OCI-LY7 (cell line): ENCODE results near the gene MBD1. TPM values are rescaled to one million over a fixed set of nuclear protein-coding genes. Genes with fewer than 3 reads are reported as not detected.

ENCODE experiments used
- BruUV-seq: library from RNA; stranded (reverse); fragments of 400-500 nt; replicated peaks from 2 replicates; lab custom pipeline; 2021; lab: Mats Ljungman, UMichigan
- CTCF ChIA-PET: fragments of 300-600 bp; sonication (Branson Sonifier 250); formaldehyde crosslinking; loops from one replicate; lab custom pipeline; 2022; ENCODE audit warnings: antibody characterized with exemption; ENCODE audit not compliant: unreplicated experiment; lab: Charles Lee
- POLR2A ChIA-PET: fragments of 300-600 bp; sonication (Branson Sonifier 250); formaldehyde crosslinking; loops from one replicate; lab custom pipeline; 2022; ENCODE audit warnings: antibody characterized with exemption; lab: Charles Lee
- DNase-seq: peaks from one replicate; pipeline ENCODE4 v3.0.0-alpha.2; 2015; ENCODE audit warnings: low spot score
- H2AFZ ChIP-seq: fragments of 200-600 bp; sonication (generic), shearing (Covaris generic); 2 replicates; pipeline ENCODE4 v1.6.1; 2014; ENCODE audit warnings: mild to moderate bottlenecking, antibody characterized with exemption, low read length, moderate library complexity
- H3K27ac ChIP-seq: fragments of 200-600 bp; sonication (generic); 2 replicates; pipeline ENCODE4 v1.5.1; 2014; ENCODE audit warnings: mixed run types, low read depth, mild to moderate bottlenecking, moderate library complexity, low read length, inconsistent platforms; ENCODE audit not compliant: poor library complexity, severe bottlenecking
- H3K36me3 ChIP-seq: fragments of 200-600 bp; sonication (generic); 2 replicates; pipeline ENCODE4 v1.6.1; 2014; ENCODE audit warnings: mild to moderate bottlenecking, antibody characterized with exemption, low read length, moderate library complexity, mixed read lengths; ENCODE audit not compliant: insufficient read depth
- H3K4me1 ChIP-seq: fragments of 200-600 bp; sonication (generic); 2 replicates; pipeline ENCODE4 v1.5.1; 2014; ENCODE audit warnings: mild to moderate bottlenecking, low read length; ENCODE audit not compliant: insufficient read depth, poor library complexity, severe bottlenecking
- H3K4me2 ChIP-seq: fragments of 200-600 bp; sonication (generic); 2 replicates; pipeline ENCODE4 v1.6.1; 2014; ENCODE audit warnings: mild to moderate bottlenecking, low read length
- H3K4me3 ChIP-seq: fragments of 200-600 bp; sonication (generic); 2 replicates; pipeline ENCODE4 v1.5.1; 2014; ENCODE audit warnings: mild to moderate bottlenecking, low read depth, low read length; ENCODE audit not compliant: poor library complexity, severe bottlenecking
- H3K79me2 ChIP-seq: fragments of 200-600 bp; sonication (generic); 2 replicates; pipeline ENCODE4 v1.6.1; 2016; ENCODE audit warnings: low read depth, mild to moderate bottlenecking, low read length, moderate library complexity, mixed read lengths; ENCODE audit not compliant: insufficient read depth
- H3K9me2 ChIP-seq: fragments of 200-600 bp; sonication (generic); 2 replicates; pipeline ENCODE4 v1.6.1; 2016; ENCODE audit warnings: mild to moderate bottlenecking, low read length, mixed read lengths; ENCODE audit not compliant: insufficient read depth
- H3K9me3 ChIP-seq: fragments of 200-600 bp; sonication (generic); 2 replicates; pipeline ENCODE4 v1.6.1; 2014; ENCODE audit warnings: mild to moderate bottlenecking, mixed run types, low read length, mixed read lengths
- H4K20me1 ChIP-seq: fragments of 200-600 bp; sonication (generic); 2 replicates; pipeline ENCODE4 v1.6.1; 2014; ENCODE audit warnings: mild to moderate bottlenecking, antibody characterized with exemption, low read length, moderate library complexity, mixed read lengths; ENCODE audit not compliant: insufficient read depth
- CTCF ChIP-seq: fragments of 200-600 bp; sonication (generic); conservative IDR thresholded peaks from 2 replicates; pipeline ENCODE4 v1.5.1; 2014; ENCODE audit warnings: mild to moderate bottlenecking, antibody characterized with exemption, low read length, moderate library complexity, mixed read lengths
- EZH2phosphoT487 ChIP-seq: fragments of 200-600 bp; sonication (generic); IDR thresholded peaks from 2 replicates; pipeline ENCODE4 v1.6.1; 2018; ENCODE audit warnings: low read depth, borderline replicate concordance, mild to moderate bottlenecking, mixed run types, antibody characterized with exemption, low read length, moderate library complexity, mixed read lengths
- intact Hi-C: fragments of 100-400 bp; cut with micrococcal nuclease; formaldehyde crosslinking; loops from one replicate; pipeline ENCODE4 v1.10.0; 2022; ENCODE audit not compliant: unreplicated experiment
- total RNA-seq, 2 experiments: library from RNA; depleted of rRNA in 1 of 2; stranded (reverse); fragments of >200 nt in 1 of 2; shearing (Covaris generic) in 1 of 2; gene quantifications; 2 replicates each; pipeline ENCODE4 v1.2.3, GENCODE V29; 2014 to 2022

The MBD1 gene
- total RNA-seq, 2 experiments from 2014 or later = 42.2 to 47.3 TPM

- Histone ChIP-seq H2AFZ (peak overlapping the region; percentile 51; the same call in 1 of the 2 replicates), H4K20me1 (no peaks in the 10 kb centered on the region), H3K4me1 (peaks cover 64% of the 10 kb centered on the region), H3K9me3 (peaks cover 6% of the 10 kb centered on the region; the same call in 1 of the 2 replicates), H3K27ac (peak overlapping the region; percentile 93), H3K9me2 (no peaks in the 10 kb centered on the region), H3K36me3 (no peaks in the 10 kb centered on the region; the same call in 1 of the 2 replicates), H3K79me2 (no peaks in the 10 kb centered on the region), H3K4me3 (peak overlapping the region; percentile 30), H3K4me2 (peak overlapping the region; percentile 73)
- no TSS peak for BruUV-seq
- CTCF ChIA-PET = no interaction called here
- intact Hi-C loops = loop anchor here (5.0 kb wide), 1 partner anchor 44 kb away; no protein-coding TSS in a partner anchor
- DNase-seq = peak; percentile 37
- TF ChIP-seq CTCF (no peak), EZH2phosphoT487 (no peak)
- POLR2A ChIA-PET = interaction anchor here (1.2 to 2.7 kb wide), 3 partner anchors 9 to 44 kb away, joined by 3 to 10 read pairs (median 5); no protein-coding TSS in a partner anchor
Observed at GRCh38 chr18:50313031-50313607, 31.8 kb upstream of the MBD1 start.

- peaks cover 6% of the 10 kb centered on the region; the same call in 1 of the 2 replicates for H3K9me3 ChIP-seq
- ChIA-PET CTCF (no interaction called here), POLR2A (interaction anchor here (1.2 to 2.7 kb wide), 2 partner anchors 24 to 45 kb away, joined by 3 to 10 read pairs; no protein-coding TSS in a partner anchor)
- H3K27ac ChIP-seq = peak overlapping the region; percentile 93
- BruUV-seq = no TSS peak
- no peaks in the 10 kb centered on the region for H3K79me2 ChIP-seq
- peaks cover 67% of the 10 kb centered on the region for H3K4me1 ChIP-seq
- intact Hi-C loops = loop anchor here (5.0 kb wide), 1 partner anchor 45 kb away; no protein-coding TSS in a partner anchor
- no peaks in the 10 kb centered on the region for H3K9me2 ChIP-seq
- no peak for TF ChIP-seq EZH2phosphoT487
- TF ChIP-seq CTCF = no peak
- peak overlapping the region; percentile 73 for H3K4me2 ChIP-seq
- peak; percentile 80 for DNase-seq
- peak overlapping the region; percentile 44 for H3K4me3 ChIP-seq
- peak overlapping the region; percentile 51; the same call in 1 of the 2 replicates for H2AFZ ChIP-seq
- H4K20me1 ChIP-seq = no peaks in the 10 kb centered on the region
- no peaks in the 10 kb centered on the region for H3K36me3 ChIP-seq
Observed at GRCh38 chr18:50312296-50313030, 31.1 kb upstream of the MBD1 start.
